Neural cell (in vitro differentiated cells): ENCODE results near the gene DGCR8. TPM values are rescaled to one million over a fixed set of nuclear protein-coding genes. Genes with fewer than 3 reads are reported as not detected.

ENCODE experiments used
- H2AFZ ChIP-seq: fragments of 200-600, 300-800 bp; sonication (generic), shearing (Covaris generic); 2 replicates; pipeline ENCODE4 v1.6.0; 2014; ENCODE audit warnings: low read depth, mild to moderate bottlenecking, antibody characterized with exemption, low read length, moderate library complexity
- H3F3A ChIP-seq: fragments of 200-600 bp; shearing (Covaris generic); 2 replicates; pipeline ENCODE4 v1.6.1; 2016; ENCODE audit warnings: mild to moderate bottlenecking, moderate library complexity, mixed read lengths, antibody characterized with exemption, low read length; ENCODE audit not compliant: insufficient read depth, poor library complexity, severe bottlenecking
- H3K27ac ChIP-seq: fragments of 200-600, 300-800 bp; sonication (generic), shearing (Covaris generic); 2 replicates; pipeline ENCODE4 v1.5.1; 2014; ENCODE audit warnings: mild to moderate bottlenecking, low read length, moderate library complexity
- H3K27me3 ChIP-seq: fragments of 300-800, 200-600 bp; sonication (generic), shearing (Covaris generic); 2 replicates; pipeline ENCODE4 v1.6.0; 2014; ENCODE audit warnings: mild to moderate bottlenecking, low read depth, low read length, moderate library complexity; ENCODE audit not compliant: insufficient read depth
- H3K36me3 ChIP-seq: fragments of 300-800, 200-600 bp; sonication (generic), shearing (Covaris generic); 2 replicates; pipeline ENCODE4 v1.5.1; 2014; ENCODE audit warnings: mild to moderate bottlenecking, antibody characterized with exemption, low read length, moderate library complexity; ENCODE audit not compliant: insufficient read depth
- H3K4me2 ChIP-seq: fragments of 300-800, 200-600 bp; sonication (generic), shearing (Covaris generic); 2 replicates; pipeline ENCODE4 v1.6.0; 2014; ENCODE audit warnings: mild to moderate bottlenecking, low read length
- H3K4me3 ChIP-seq: fragments of 300-800, 200-600 bp; sonication (generic), shearing (Covaris generic); 2 replicates; pipeline ENCODE4 v1.5.1; 2014; ENCODE audit warnings: mild to moderate bottlenecking, low read length, moderate library complexity
- H3K79me2 ChIP-seq: fragments of 200-600 bp; shearing (Covaris generic); replicated peaks from 2 replicates; pipeline ENCODE4 v1.6.0; 2014; ENCODE audit warnings: mild to moderate bottlenecking, low read length, moderate library complexity; ENCODE audit not compliant: insufficient read depth
- H3K9ac ChIP-seq: fragments of 300-800, 200-600 bp; sonication (generic), shearing (Covaris generic); 2 replicates; pipeline ENCODE4 v1.6.1; 2016; ENCODE audit warnings: mild to moderate bottlenecking, low read length, mixed read lengths
- H3K9me2 ChIP-seq: fragments of 200-600 bp; shearing (Covaris generic); 2 replicates; pipeline ENCODE4 v1.6.1; 2016; ENCODE audit warnings: mild to moderate bottlenecking, low read length, mixed read lengths; ENCODE audit not compliant: insufficient read depth
- H3K9me3 ChIP-seq: fragments of 200-600, 300-800 bp; sonication (generic), shearing (Covaris generic); 2 replicates; pipeline ENCODE4 v1.6.1; 2016; ENCODE audit warnings: mild to moderate bottlenecking, mixed run types, low read length, moderate library complexity, mixed read lengths
- H4K20me1 ChIP-seq: fragments of 200-600 bp; shearing (Covaris generic); 2 replicates; pipeline ENCODE4 v1.6.1; 2016; ENCODE audit warnings: mild to moderate bottlenecking, mixed run types; ENCODE audit not compliant: insufficient read depth
- CTCF ChIP-seq: fragments of 450-650 bp; IDR thresholded peaks from 2 replicates; pipeline ENCODE4 v1.5.1; 2014; ENCODE audit warnings: antibody characterized with exemption, mild to moderate bottlenecking, moderate library complexity; ENCODE audit not compliant: poor library complexity, severe bottlenecking
- EP300 ChIP-seq: fragments of 450-650 bp; conservative IDR thresholded peaks from 2 replicates; pipeline ENCODE4 v1.6.1; 2014; ENCODE audit warnings: antibody characterized with exemption, mild to moderate bottlenecking, moderate library complexity; ENCODE audit not compliant: poor library complexity, severe bottlenecking
- EZH2 ChIP-seq: fragments of 200-600, 300-800 bp; shearing (Covaris generic), sonication (generic); IDR thresholded peaks from 2 replicates; pipeline ENCODE4 v1.6.1; 2014; ENCODE audit warnings: antibody characterized with exemption, low read length, borderline replicate concordance, mild to moderate bottlenecking; ENCODE audit not compliant: insufficient read depth, poor library complexity, severe bottlenecking
- MXI1 ChIP-seq: fragments of 450-650 bp; conservative IDR thresholded peaks from 2 replicates; pipeline ENCODE4 v1.6.1; 2014; ENCODE audit warnings: antibody characterized with exemption, mild to moderate bottlenecking; ENCODE audit not compliant: poor library complexity, severe bottlenecking
- POLR2AphosphoS5 ChIP-seq: IDR thresholded peaks from 2 replicates; pipeline ENCODE4 v1.6.1; 2012
- RAD21 ChIP-seq: fragments of 450-650 bp; conservative IDR thresholded peaks from 2 replicates; pipeline ENCODE4 v1.6.1; 2014; ENCODE audit warnings: antibody characterized with exemption, mild to moderate bottlenecking, moderate library complexity
- REST ChIP-seq: IDR thresholded peaks from 2 replicates; pipeline ENCODE4 v1.6.1; 2012; ENCODE audit warnings: borderline replicate concordance
- SMC3 ChIP-seq: fragments of 450-650 bp; conservative IDR thresholded peaks from 2 replicates; pipeline ENCODE4 v1.6.1; 2014; ENCODE audit warnings: antibody characterized with exemption, mild to moderate bottlenecking, moderate library complexity; ENCODE audit not compliant: poor library complexity
- TAF1 ChIP-seq: IDR thresholded peaks from 2 replicates; pipeline ENCODE4 v1.6.1; 2012; ENCODE audit warnings: low read depth
- polyA plus RNA-seq: library from polyadenylated mRNA; depleted of rRNA; stranded (reverse); fragments of >200 nt; gene quantifications from 2 replicates; pipeline ENCODE4 v1.2.3, GENCODE V29; 2014

The DGCR8 gene
- polyA plus RNA-seq, 1 donor from 2014 or later: 48.9 TPM

GRCh38 chr22:20107471-20107901 is 27.4 kb downstream of the DGCR8 start:
- Histone ChIP-seq H2AFZ (no peak overlapping the region), H3K27me3 (no peaks in the 10 kb centered on the region), H3K79me2 (peaks cover 5% of the 10 kb centered on the region), H3K9me2 (no peaks in the 10 kb centered on the region), H3K9me3 (no peaks in the 10 kb centered on the region), H3K36me3 (peaks cover 14% of the 10 kb centered on the region), H3K27ac (no peak overlapping the region), H3F3A (no peaks in the 10 kb centered on the region), H3K4me2 (no peak overlapping the region), H3K9ac (no peak overlapping the region), H4K20me1 (peaks cover 6% of the 10 kb centered on the region), H3K4me3 (no peak overlapping the region)
- TF ChIP-seq SMC3 (no peak), REST (no peak), EZH2 (no peak), TAF1 (no peak), MXI1 (no peak), POLR2AphosphoS5 (no peak), RAD21 (no peak), EP300 (no peak), CTCF (no peak)

- Histone ChIP-seq H3K27me3 (no peaks in the 10 kb centered on the region), H3K79me2 (peaks cover 3% of the 10 kb centered on the region), H3K4me3 (no peak overlapping the region), H3K27ac (no peak overlapping the region), H3K9me3 (no peaks in the 10 kb centered on the region), H3K9ac (no peak overlapping the region), H3K36me3 (peaks cover 14% of the 10 kb centered on the region), H3K9me2 (no peaks in the 10 kb centered on the region), H4K20me1 (peaks cover 6% of the 10 kb centered on the region), H2AFZ (no peak overlapping the region), H3F3A (no peaks in the 10 kb centered on the region), H3K4me2 (no peak overlapping the region)
- TF ChIP-seq EP300: no peak
- TF ChIP-seq REST: no peak
- TF ChIP-seq EZH2: no peak
- TF ChIP-seq CTCF: no peak
- no peak for TF ChIP-seq MXI1
- TF ChIP-seq POLR2AphosphoS5: no peak
- TF ChIP-seq SMC3: no peak
- TF ChIP-seq RAD21: no peak
Measured at GRCh38 chr22:20107951-20108756, 28.1 kb downstream of the DGCR8 start.
